ENCODE measurements around the gene UNC5A. TPM values are rescaled to one million over a fixed set of nuclear protein-coding genes. Genes with fewer than 3 reads are reported as not detected.
A peak's percentile ranks its signal among the peaks of the same experiment; 100 is the strongest.

UNC5A gene
- not detected for total RNA-seq

GRCh38 chr5:176810081-176810597 lies at the start of gene UNC5A:
UNC5A (plus strand) TSS chr5:176810559; CDS start chr5:176810751, 192 bp downstream.
- Mint-ChIP-seq H3K4me1 (ENCODE audit: low read depth) (peaks cover 11% of the 10 kb centered on the region), H3K9me3 (no peaks in the 10 kb centered on the region), H3K4me3 (peak within 1 kb of the TSS; percentile 59), H3K27ac (no peak within 1 kb of the TSS), H3K36me3 (ENCODE audit: low read depth) (no peaks in the 10 kb centered on the region), H3K27me3 (ENCODE audit: low read depth) (peaks cover 64% of the 10 kb centered on the region)
- intact Hi-C loops (cut with micrococcal nuclease) = loop anchor here (5.0 to 10.0 kb wide), 3 partner anchors 105 to 302 kb away; no protein-coding TSS in a partner anchor
- CTCF ChIA-PET = interaction anchor here (0.9 to 1.4 kb wide), 2 partner anchors 150 to 237 kb away, joined by 3 to 11 read pairs; no protein-coding TSS in a partner anchor
- peak; percentile 62 for DNase-seq

- no peak overlapping the region for H3K4me3 Mint-ChIP-seq
- H3K27me3 Mint-ChIP-seq (ENCODE audit: low read depth) = peaks cover 29% of the 10 kb centered on the region
- CTCF ChIA-PET = no interaction called here
- no peak overlapping the region for H3K27ac Mint-ChIP-seq
- peaks cover 2% of the 10 kb centered on the region for H3K36me3 Mint-ChIP-seq (ENCODE audit: low read depth)
- intact Hi-C loops (cut with micrococcal nuclease) = no loop called here
- H3K4me1 Mint-ChIP-seq (ENCODE audit: low read depth) = peaks cover 3% of the 10 kb centered on the region
- no peak for DNase-seq
- H3K9me3 Mint-ChIP-seq = peaks cover 13% of the 10 kb centered on the region
Observed at GRCh38 chr5:176761755-176762154, 48.6 kb upstream of the UNC5A start.

- H3K4me1 Mint-ChIP-seq (ENCODE audit: low read depth) = peaks cover 3% of the 10 kb centered on the region
- peaks cover 13% of the 10 kb centered on the region for H3K9me3 Mint-ChIP-seq
- CTCF ChIA-PET = no interaction called here
- H3K36me3 Mint-ChIP-seq (ENCODE audit: low read depth) = peaks cover 2% of the 10 kb centered on the region
- H3K27me3 Mint-ChIP-seq (ENCODE audit: low read depth) = peaks cover 33% of the 10 kb centered on the region
- intact Hi-C loops (cut with micrococcal nuclease) = no loop called here
- H3K4me3 Mint-ChIP-seq = no peak overlapping the region
- DNase-seq = no peak
- H3K27ac Mint-ChIP-seq = no peak overlapping the region
Observed at GRCh38 chr5:176762489-176762888, 47.9 kb upstream of the UNC5A start.

GRCh38 chr5:176765687-176766086 lies 44.7 kb upstream of the UNC5A start:
- no peak for DNase-seq
- peaks cover 2% of the 10 kb centered on the region for H3K36me3 Mint-ChIP-seq (ENCODE audit: low read depth)
- no peak overlapping the region for H3K27ac Mint-ChIP-seq
- H3K27me3 Mint-ChIP-seq (ENCODE audit: low read depth) = peaks cover 43% of the 10 kb centered on the region
- H3K9me3 Mint-ChIP-seq = peaks cover 13% of the 10 kb centered on the region
- no peak overlapping the region for H3K4me3 Mint-ChIP-seq
- CTCF ChIA-PET = interaction anchor here (1.1 kb wide), 1 partner anchor 105 kb away, joined by 5 read pairs; no protein-coding TSS in a partner anchor
- peaks cover 3% of the 10 kb centered on the region for H3K4me1 Mint-ChIP-seq (ENCODE audit: low read depth)
- intact Hi-C loops (cut with micrococcal nuclease) = no loop called here

GRCh38 chr5:176768174-176768970 lies 42.0 kb upstream of the UNC5A start:
- Mint-ChIP-seq H3K27ac (no peak overlapping the region), H3K4me3 (no peak overlapping the region), H3K36me3 (ENCODE audit: low read depth) (peaks cover 2% of the 10 kb centered on the region), H3K9me3 (peaks cover 13% of the 10 kb centered on the region), H3K27me3 (ENCODE audit: low read depth) (peaks cover 32% of the 10 kb centered on the region), H3K4me1 (ENCODE audit: low read depth) (no peaks in the 10 kb centered on the region)
- CTCF ChIA-PET = no interaction called here
- intact Hi-C loops (cut with micrococcal nuclease) = no loop called here
- no peak for DNase-seq

GRCh38 chr5:176769911-176770310 lies 40.4 kb upstream of the UNC5A start:
- Mint-ChIP-seq H3K36me3 (ENCODE audit: low read depth) (peaks cover 2% of the 10 kb centered on the region), H3K4me1 (ENCODE audit: low read depth) (no peaks in the 10 kb centered on the region), H3K27ac (no peak overlapping the region), H3K9me3 (peaks cover 11% of the 10 kb centered on the region), H3K27me3 (ENCODE audit: low read depth) (peaks cover 29% of the 10 kb centered on the region), H3K4me3 (no peak overlapping the region)
- intact Hi-C loops (cut with micrococcal nuclease) = no loop called here
- no peak for DNase-seq
- CTCF ChIA-PET = interaction anchor here (0.9 kb wide), 1 partner anchor 109 kb away, joined by 3 read pairs; no protein-coding TSS in a partner anchor

- H3K27me3 Mint-ChIP-seq (ENCODE audit: low read depth) = peaks cover 27% of the 10 kb centered on the region
Observed at GRCh38 chr5:176770431-176770830, 39.9 kb upstream of the UNC5A start.

GRCh38 chr5:176771102-176771845 lies 39.1 kb upstream of the UNC5A start:
- H3K27me3 Mint-ChIP-seq (ENCODE audit: low read depth) = peaks cover 22% of the 10 kb centered on the region
- intact Hi-C loops (cut with micrococcal nuclease) = no loop called here
- no peak overlapping the region for H3K27ac Mint-ChIP-seq
- no peak overlapping the region for H3K4me3 Mint-ChIP-seq
- H3K4me1 Mint-ChIP-seq (ENCODE audit: low read depth) = no peaks in the 10 kb centered on the region
- CTCF ChIA-PET = interaction anchor here (2.0 kb wide), 1 partner anchor 110 kb away, joined by 5 read pairs; no protein-coding TSS in a partner anchor
- no peak for DNase-seq
- H3K9me3 Mint-ChIP-seq = no peaks in the 10 kb centered on the region
- H3K36me3 Mint-ChIP-seq (ENCODE audit: low read depth) = no peaks in the 10 kb centered on the region

More at GRCh38 chr5:176770431-176770830, 39.9 kb upstream of the UNC5A start:
- Mint-ChIP-seq H3K36me3 (ENCODE audit: low read depth) (peaks cover 2% of the 10 kb centered on the region), H3K4me3 (no peak overlapping the region), H3K9me3 (peaks cover 7% of the 10 kb centered on the region), H3K4me1 (ENCODE audit: low read depth) (no peaks in the 10 kb centered on the region), H3K27ac (no peak overlapping the region)
- intact Hi-C loops (cut with micrococcal nuclease) = no loop called here
- CTCF ChIA-PET = interaction anchor here (0.9 kb wide), 1 partner anchor 110 kb away, joined by 3 read pairs; no protein-coding TSS in a partner anchor
- DNase-seq = no peak

- Mint-ChIP-seq H3K27ac (no peak overlapping the region), H3K4me1 (ENCODE audit: low read depth) (no peaks in the 10 kb centered on the region), H3K4me3 (no peak overlapping the region), H3K27me3 (ENCODE audit: low read depth) (peaks cover 17% of the 10 kb centered on the region), H3K36me3 (ENCODE audit: low read depth) (no peaks in the 10 kb centered on the region), H3K9me3 (no peaks in the 10 kb centered on the region)
- CTCF ChIA-PET = interaction anchor here (1.1 to 2.0 kb wide), 2 partner anchors 112 to 115 kb away, joined by 5 to 9 read pairs; no protein-coding TSS in a partner anchor
- DNase-seq = no peak
- intact Hi-C loops (cut with micrococcal nuclease) = no loop called here
Observed at GRCh38 chr5:176772271-176773210, 37.8 kb upstream of the UNC5A start.

GRCh38 chr5:176773408-176774035 lies 36.8 kb upstream of the UNC5A start:
- no peaks in the 10 kb centered on the region for H3K4me1 Mint-ChIP-seq (ENCODE audit: low read depth)
- H3K36me3 Mint-ChIP-seq (ENCODE audit: low read depth) = no peaks in the 10 kb centered on the region
- intact Hi-C loops (cut with micrococcal nuclease) = no loop called here
- no peak for DNase-seq
- no peak overlapping the region for H3K4me3 Mint-ChIP-seq
- H3K27me3 Mint-ChIP-seq (ENCODE audit: low read depth) = peaks cover 14% of the 10 kb centered on the region
- CTCF ChIA-PET = no interaction called here
- H3K27ac Mint-ChIP-seq = no peak overlapping the region
- H3K9me3 Mint-ChIP-seq = no peaks in the 10 kb centered on the region
